Activated naive CD8-positive, alpha-beta T cell treated with anti-CD3 and anti-CD28 coated beads, Interleukin-2, amount 50 U/mL, for 24 hours (primary cell): ENCODE results near the gene TES.

ENCODE experiments used
- ATAC-seq: fragments of 150-1000 bp; cut with Tn5 transposase; one replicate; pipeline ENCODE4 v1.10.0; 2021
- DNase-seq: peaks from one replicate; pipeline ENCODE4 v3.0.0; 2021
- H3K27ac Mint-ChIP-seq: one replicate; pipeline ENCODE4 v1.8.0; 2021; ENCODE audit warnings: mild to moderate bottlenecking, mixed read lengths
- H3K27me3 Mint-ChIP-seq: one replicate; pipeline ENCODE4 v1.8.0; 2021; ENCODE audit warnings: mixed read lengths
- H3K36me3 Mint-ChIP-seq: one replicate; pipeline ENCODE4 v1.8.0; 2021; ENCODE audit warnings: low read depth, mixed read lengths
- H3K4me1 Mint-ChIP-seq: one replicate; pipeline ENCODE4 v1.8.0; 2021; ENCODE audit warnings: mixed read lengths
- H3K4me3 Mint-ChIP-seq: one replicate; pipeline ENCODE4 v1.8.0; 2021; ENCODE audit warnings: mild to moderate bottlenecking, moderate library complexity, mixed read lengths
- H3K9me3 Mint-ChIP-seq: one replicate; pipeline ENCODE4 v1.8.0; 2021; ENCODE audit warnings: mixed read lengths

TES gene

DNA sequence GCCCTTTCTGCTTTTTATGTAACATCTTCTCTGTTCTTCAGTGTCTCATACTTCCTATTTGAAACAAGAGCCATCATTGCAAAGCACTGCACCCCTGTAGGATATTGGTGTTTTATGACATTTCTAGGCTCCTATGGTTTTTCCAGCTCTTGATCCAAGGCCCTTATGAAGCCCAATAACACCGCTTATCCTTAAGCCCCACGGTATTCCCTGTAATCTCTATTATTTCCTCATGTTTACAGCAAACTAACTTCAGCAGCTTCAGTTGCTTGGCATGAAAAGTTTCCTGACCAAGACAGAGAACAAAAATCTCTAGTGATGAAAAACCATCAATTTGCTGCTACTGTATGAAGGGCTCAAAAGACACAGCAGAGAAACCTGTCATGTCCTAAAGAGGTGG is 34.1 kb upstream of the TES start:
- Mint-ChIP-seq H3K36me3 (no peaks in the 10 kb centered on the region), H3K4me1 (no peaks in the 10 kb centered on the region), H3K9me3 (no peaks in the 10 kb centered on the region), H3K4me3 (no peak overlapping the region), H3K27me3 (peaks cover 2% of the 10 kb centered on the region), H3K27ac (no peak overlapping the region)
- ATAC-seq: no peak
- no peak for DNase-seq

DNA sequence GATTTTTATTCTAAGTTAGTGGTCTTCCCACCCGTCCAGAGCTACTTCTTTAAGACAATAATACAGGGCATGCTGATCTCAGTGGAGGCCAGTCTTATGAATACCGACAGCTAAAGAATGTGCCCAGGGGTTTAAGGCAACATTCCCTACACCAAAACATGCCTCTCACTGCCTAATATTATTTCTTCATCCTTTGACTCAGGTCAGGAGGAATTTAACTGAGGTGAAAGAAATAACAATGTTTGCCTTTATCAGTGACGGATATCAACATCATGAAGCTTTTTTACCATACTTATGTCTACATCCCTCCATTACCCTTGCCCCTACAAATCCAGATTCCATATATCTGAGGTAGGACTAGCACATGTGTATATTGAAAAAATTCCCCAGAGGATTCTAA is 33.3 kb upstream of the TES start:
- ATAC-seq (no peak), DNase-seq (no peak)
- no peak overlapping the region for H3K4me3 Mint-ChIP-seq

DNA sequence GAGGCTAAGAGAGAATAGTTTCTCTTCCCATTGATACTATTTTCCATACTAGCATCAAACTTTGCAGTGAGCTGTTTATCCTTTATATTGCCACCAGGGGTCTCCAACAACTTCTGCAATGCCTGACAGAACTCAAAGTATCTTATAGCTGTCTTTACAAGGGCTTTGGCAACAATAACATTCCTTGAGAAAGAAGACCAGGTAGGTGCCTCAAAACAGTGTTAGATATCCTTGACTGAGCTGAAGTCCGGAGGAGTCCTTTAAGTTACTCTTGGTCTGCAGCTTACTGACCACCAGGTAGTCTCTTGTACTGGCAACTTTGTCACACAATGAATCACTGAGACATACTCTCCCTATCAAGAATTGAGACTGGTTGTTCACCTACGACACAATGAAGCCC is 30.0 kb upstream of the TES start:
- ATAC-seq: peak; percentile 68
- Mint-ChIP-seq H3K4me3 (no peak overlapping the region), H3K36me3 (no peaks in the 10 kb centered on the region), H3K27ac (no peak overlapping the region), H3K9me3 (no peaks in the 10 kb centered on the region), H3K4me1 (no peaks in the 10 kb centered on the region), H3K27me3 (no peaks in the 10 kb centered on the region)
- no peak for DNase-seq

More for the DNA sequence above, 33.3 kb upstream of the TES start:
- Mint-ChIP-seq H3K9me3 (no peaks in the 10 kb centered on the region), H3K27me3 (no peaks in the 10 kb centered on the region), H3K36me3 (no peaks in the 10 kb centered on the region), H3K27ac (no peak overlapping the region), H3K4me1 (no peaks in the 10 kb centered on the region)

DNA sequence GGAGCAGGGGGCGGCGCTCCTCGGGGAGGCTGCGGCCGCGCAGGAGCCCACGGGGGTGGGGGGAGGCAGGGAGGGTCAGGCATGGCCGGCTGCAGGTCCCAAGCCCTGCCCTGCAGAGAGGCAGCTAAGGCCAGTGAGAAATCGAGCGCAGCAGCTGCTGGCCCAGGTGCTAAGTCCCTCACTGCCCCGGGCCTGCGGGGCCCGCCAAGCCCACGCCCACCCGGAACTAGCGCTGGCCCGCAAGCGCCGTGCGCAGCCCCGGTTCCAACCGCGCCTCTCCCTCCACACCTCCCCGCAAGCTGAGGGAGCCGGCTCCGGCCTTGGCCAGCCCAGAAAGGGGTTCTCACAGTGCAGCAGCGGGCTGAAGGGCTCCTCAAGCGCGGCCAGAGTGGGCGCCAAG is 28.3 kb upstream of the TES start:
- no peak for ATAC-seq

DNA sequence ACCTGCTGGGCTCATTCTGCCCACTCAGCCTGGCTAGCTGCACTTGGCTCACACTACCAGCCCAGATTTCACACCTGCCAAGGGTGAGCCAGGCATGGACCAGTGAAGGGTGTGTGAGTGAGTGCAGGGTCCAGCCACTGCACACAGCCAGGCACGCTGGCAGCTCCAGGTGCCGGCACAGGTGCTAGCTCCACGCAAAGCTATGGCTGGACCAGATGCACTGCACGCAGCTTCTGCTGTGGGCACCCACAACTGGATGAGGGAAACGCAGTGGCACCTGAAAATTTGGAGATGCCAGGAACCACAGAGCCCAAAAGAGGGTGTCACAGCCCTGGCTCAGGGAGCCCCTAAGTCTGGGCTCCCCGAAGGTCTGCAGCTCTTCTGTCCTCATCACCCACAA is 24.9 kb upstream of the TES start:
- Mint-ChIP-seq H3K36me3 (peaks cover 2% of the 10 kb centered on the region), H3K4me1 (no peaks in the 10 kb centered on the region), H3K27me3 (no peaks in the 10 kb centered on the region), H3K9me3 (peaks cover 14% of the 10 kb centered on the region), H3K4me3 (no peak overlapping the region), H3K27ac (no peak overlapping the region)
- DNase-seq (no peak), ATAC-seq (no peak)

More for the DNA sequence above, 28.3 kb upstream of the TES start:
- DNase-seq: no peak
- H3K27me3 Mint-ChIP-seq: no peaks in the 10 kb centered on the region
- H3K4me1 Mint-ChIP-seq: no peaks in the 10 kb centered on the region
- no peak overlapping the region for H3K27ac Mint-ChIP-seq
- H3K36me3 Mint-ChIP-seq: no peaks in the 10 kb centered on the region
- H3K4me3 Mint-ChIP-seq: no peak overlapping the region
- H3K9me3 Mint-ChIP-seq: peaks cover under 1% of the 10 kb centered on the region

DNA sequence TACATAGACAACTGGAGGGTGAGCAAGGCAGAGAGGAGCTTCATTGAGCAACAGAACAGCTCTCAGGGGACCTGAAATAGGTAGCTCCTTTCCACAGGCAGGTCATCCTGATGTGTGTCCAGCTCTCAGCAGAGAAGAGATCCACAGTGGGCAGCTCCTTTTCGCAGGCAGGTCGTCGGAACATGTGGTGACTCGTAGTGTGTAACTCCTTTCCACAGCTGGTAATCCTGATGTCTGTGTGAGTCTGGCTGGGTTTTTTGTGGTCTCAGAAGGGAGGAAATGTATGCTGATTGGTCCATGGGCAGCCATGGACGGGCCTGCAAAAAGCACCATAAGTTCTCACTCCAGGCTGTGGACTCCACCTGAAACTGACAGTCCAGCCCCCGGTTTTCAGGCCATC is 24.4 kb upstream of the TES start:
- ATAC-seq (no peak), DNase-seq (no peak)
- H3K36me3 Mint-ChIP-seq: peaks cover 2% of the 10 kb centered on the region
- no peak overlapping the region for H3K4me3 Mint-ChIP-seq
- no peaks in the 10 kb centered on the region for H3K27me3 Mint-ChIP-seq
- H3K4me1 Mint-ChIP-seq: no peaks in the 10 kb centered on the region
- H3K27ac Mint-ChIP-seq: no peak overlapping the region
- H3K9me3 Mint-ChIP-seq: peaks cover 14% of the 10 kb centered on the region

DNA sequence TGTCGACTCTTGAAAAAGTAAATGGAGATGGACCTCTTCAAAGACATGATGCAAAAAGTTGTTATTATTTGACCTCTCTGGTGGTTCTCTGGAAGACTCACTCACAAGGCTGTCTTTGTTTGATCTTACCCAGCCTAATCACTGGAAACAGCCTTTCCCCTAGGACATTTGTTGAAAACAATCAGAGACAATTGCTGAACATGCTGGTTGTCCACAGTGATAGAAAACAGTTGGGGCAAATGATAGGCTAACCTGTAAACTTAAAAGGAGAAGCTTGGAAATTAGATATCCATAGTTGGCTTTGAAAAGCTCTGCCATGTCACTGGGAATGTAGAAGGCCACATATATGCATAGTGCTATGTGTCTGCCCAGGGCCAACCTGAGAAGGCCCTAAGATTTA is 22.9 kb upstream of the TES start:
- H3K4me3 Mint-ChIP-seq: no peak overlapping the region
- H3K36me3 Mint-ChIP-seq: peaks cover 2% of the 10 kb centered on the region
- DNase-seq (no peak), ATAC-seq (no peak)
- H3K4me1 Mint-ChIP-seq: no peaks in the 10 kb centered on the region
- H3K27ac Mint-ChIP-seq: no peak overlapping the region
- H3K9me3 Mint-ChIP-seq: peaks cover 14% of the 10 kb centered on the region
- H3K27me3 Mint-ChIP-seq: no peaks in the 10 kb centered on the region

DNA sequence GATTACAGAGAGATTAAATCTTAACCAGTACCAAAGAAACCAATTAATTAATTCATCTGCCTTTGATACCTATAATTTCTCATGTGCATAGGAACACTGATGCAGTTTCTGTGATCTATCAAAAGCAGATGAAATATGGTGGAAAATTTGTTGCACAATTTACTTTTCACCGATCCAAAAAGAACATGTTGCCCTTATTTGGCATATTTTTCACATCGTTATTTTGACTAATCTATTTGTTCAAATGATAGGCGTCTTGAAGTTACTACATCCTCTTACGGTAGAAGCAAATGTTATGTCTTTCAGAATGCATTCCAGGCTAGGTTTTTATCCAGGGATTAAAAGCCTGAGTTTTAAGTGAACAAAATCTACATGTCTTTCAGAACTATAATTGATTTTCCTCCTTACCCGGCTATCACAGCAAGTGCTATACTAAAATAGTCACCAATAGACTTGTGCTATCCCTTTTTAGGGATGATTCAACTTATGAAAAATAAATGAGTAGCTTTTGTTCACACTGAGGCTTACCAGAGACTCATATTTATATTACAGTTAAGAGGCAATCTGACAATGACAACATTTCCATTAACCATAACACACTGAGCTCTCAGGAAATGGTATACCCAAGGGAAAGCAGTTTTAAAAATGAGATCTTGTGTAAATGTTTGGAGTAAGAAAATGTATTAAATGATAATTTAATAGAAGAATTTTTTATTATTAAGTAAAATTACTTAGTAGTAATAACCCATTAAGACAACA is 16.8 kb upstream of the TES start:
- H3K36me3 Mint-ChIP-seq: no peaks in the 10 kb centered on the region

DNA sequence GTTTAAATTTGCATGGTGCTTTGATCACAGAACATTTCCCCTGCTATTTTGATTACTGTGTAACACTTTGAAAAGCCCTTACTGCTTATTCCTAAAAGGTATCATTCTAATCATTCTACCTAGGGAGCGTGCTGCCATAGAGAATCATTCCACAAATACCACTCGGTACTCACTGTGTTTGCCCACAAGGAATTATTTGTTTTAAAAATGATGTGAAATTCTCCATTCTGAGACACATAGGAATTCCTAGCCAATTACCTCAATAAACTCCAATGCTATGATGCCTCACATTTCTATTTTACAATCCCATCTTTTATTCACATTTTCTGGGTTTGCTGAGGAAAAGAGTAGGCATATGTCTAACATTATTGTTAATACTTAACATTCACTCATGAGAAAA is 16.2 kb upstream of the TES start:
- ATAC-seq (no peak), DNase-seq (no peak)
- Mint-ChIP-seq H3K4me3 (no peak overlapping the region), H3K4me1 (no peaks in the 10 kb centered on the region), H3K36me3 (no peaks in the 10 kb centered on the region), H3K27ac (no peak overlapping the region), H3K9me3 (no peaks in the 10 kb centered on the region), H3K27me3 (no peaks in the 10 kb centered on the region)

More for the DNA sequence above, 16.8 kb upstream of the TES start:
- Mint-ChIP-seq H3K9me3 (no peaks in the 10 kb centered on the region), H3K27me3 (no peaks in the 10 kb centered on the region), H3K4me3 (no peak overlapping the region), H3K27ac (no peak overlapping the region), H3K4me1 (no peaks in the 10 kb centered on the region)
- DNase-seq: no peak
- no peak for ATAC-seq

DNA sequence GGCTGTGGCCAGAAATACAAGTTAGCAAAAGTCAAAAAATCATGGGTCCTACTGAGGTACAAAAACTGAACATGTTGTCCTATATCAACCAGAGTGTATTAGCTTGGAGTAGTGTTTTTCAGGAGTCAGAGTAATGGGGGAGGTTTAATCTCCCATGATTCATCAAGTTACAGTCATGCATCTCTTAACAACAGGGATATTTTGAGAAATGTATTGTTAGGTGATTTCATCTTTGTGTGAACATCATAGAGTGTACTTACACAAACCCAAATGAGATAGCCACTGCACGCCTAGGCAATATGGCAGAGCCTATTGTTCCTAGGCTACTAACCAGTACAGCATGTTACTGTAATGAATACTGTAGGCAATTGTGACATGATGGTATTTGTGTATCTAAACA is 14.9 kb upstream of the TES start:
- no peaks in the 10 kb centered on the region for H3K4me1 Mint-ChIP-seq
- H3K27me3 Mint-ChIP-seq: no peaks in the 10 kb centered on the region
- H3K9me3 Mint-ChIP-seq: no peaks in the 10 kb centered on the region
- no peak overlapping the region for H3K4me3 Mint-ChIP-seq
- DNase-seq (no peak), ATAC-seq (no peak)
- no peak overlapping the region for H3K27ac Mint-ChIP-seq
- no peaks in the 10 kb centered on the region for H3K36me3 Mint-ChIP-seq

DNA sequence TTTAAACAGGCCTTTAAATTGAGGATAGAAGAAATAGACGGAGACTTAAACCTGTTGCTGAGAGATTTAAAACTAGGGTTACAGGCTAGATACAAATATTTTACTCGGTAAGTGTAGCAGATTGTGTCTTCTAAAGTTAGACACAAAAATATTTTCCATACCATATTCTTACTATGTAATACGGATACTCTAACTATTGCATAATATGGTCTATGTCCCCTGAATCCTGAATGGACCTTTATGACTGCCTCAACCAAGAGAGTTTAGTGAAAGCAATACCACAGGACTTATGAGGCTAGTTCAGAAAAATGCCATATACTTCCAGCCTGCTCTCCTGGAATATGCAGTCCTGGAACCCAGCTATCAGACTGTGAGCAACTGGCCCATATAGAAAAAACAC is 13.4 kb upstream of the TES start:
- DNase-seq (no peak), ATAC-seq (no peak)
- Mint-ChIP-seq H3K4me3 (no peak overlapping the region), H3K4me1 (no peaks in the 10 kb centered on the region), H3K9me3 (no peaks in the 10 kb centered on the region), H3K27me3 (no peaks in the 10 kb centered on the region), H3K36me3 (no peaks in the 10 kb centered on the region), H3K27ac (no peak overlapping the region)

DNA sequence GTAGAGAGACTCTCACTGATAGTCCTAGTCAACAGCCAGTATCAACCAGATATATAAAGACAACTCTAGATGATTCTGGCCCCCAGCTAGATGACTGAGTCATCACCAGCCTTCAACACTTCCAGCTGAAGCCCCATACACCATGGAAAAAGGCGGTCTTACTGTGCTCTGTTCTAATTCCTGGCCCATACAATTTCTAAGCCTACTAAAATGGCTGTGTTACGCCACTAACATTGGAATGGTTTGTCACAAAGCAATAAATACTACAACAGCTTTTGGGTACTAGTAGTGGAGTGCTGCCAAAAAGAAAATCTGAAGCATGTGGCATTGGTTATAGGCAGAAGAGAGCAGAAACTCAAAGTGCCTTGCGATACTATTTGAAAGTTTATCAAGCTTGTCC is 13.0 kb upstream of the TES start:
- H3K36me3 Mint-ChIP-seq: no peaks in the 10 kb centered on the region
- H3K27ac Mint-ChIP-seq: no peak overlapping the region
- no peaks in the 10 kb centered on the region for H3K9me3 Mint-ChIP-seq
- H3K4me3 Mint-ChIP-seq: no peak overlapping the region
- DNase-seq: no peak
- H3K27me3 Mint-ChIP-seq: no peaks in the 10 kb centered on the region
- no peaks in the 10 kb centered on the region for H3K4me1 Mint-ChIP-seq
- no peak for ATAC-seq

DNA sequence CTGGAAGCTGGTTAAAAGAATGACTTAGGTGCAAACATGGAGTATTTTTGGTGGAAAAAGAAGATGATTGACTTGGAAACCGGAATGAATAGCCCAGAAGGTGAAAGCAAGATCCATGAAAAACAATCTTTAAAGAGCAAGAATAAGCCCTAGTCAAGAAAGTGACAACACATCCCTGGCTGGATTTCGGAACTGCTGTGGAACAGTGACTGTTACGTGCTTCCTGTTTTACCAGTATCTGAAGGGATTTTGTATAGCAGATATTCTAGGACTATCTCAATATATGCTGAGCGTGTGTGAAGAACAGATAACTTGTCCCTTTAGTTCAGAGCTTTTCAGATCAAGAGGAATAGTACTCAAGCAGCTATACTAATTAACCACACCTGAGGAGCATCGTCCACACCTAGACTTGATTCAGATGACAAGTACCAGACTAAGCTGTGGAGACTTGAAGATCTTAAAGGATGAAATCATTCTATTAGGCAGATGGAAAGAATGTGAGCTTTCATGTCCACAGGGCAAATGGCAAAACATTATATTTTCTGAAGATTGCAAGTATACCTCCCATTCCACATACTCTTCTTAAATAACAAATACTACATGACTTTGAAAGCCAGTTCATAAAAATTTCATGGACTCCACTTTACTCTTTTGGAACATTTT is 11.5 kb upstream of the TES start:
- Mint-ChIP-seq H3K27ac (no peak overlapping the region), H3K27me3 (no peaks in the 10 kb centered on the region), H3K4me3 (no peak overlapping the region), H3K36me3 (no peaks in the 10 kb centered on the region), H3K4me1 (no peaks in the 10 kb centered on the region), H3K9me3 (no peaks in the 10 kb centered on the region)
- no peak for DNase-seq
- no peak for ATAC-seq

DNA sequence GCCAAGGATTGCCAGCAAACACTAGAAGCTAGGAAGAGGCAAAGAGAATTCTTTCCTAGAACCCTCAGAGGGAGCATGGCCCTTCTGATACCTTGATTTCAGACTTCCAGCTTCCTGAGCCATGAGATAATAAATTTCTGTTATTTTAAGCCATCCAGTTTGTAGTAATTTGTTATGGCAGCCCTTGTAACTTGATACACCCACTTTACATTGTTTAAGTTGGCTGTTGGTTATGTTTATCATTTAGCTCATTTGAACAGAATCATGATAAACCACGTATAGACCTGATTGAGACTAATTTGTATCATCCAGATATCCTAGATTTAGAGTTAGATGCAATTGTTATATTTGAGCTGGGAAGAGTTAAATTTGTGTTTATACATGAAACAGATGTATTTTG is 9.4 kb upstream of the TES start:
- no peaks in the 10 kb centered on the region for H3K4me1 Mint-ChIP-seq
- DNase-seq (no peak), ATAC-seq (no peak)
- H3K27me3 Mint-ChIP-seq: no peaks in the 10 kb centered on the region
- H3K9me3 Mint-ChIP-seq: no peaks in the 10 kb centered on the region
- no peaks in the 10 kb centered on the region for H3K36me3 Mint-ChIP-seq
- no peak overlapping the region for H3K27ac Mint-ChIP-seq
- no peak overlapping the region for H3K4me3 Mint-ChIP-seq

DNA sequence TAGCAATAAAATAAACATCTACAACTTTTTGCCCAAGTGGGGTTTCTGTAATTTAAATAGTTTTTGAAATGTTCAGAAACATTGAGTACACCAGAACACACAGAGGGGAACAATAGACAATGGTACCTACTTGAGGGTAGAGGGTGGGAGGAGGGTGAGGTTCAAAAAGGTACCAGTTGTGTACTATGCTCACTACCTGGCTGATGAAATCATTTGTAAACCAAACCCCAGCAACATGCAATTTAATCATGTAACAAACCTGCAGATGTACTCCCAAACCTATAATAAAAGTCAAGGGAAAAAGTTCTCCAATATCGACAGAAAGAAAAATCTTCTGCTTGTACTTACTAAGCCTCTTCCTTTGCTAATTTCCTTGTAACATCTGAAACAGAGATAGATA is 4.2 kb upstream of the TES start:
- no peak overlapping the region for H3K4me3 Mint-ChIP-seq
- peaks cover 2% of the 10 kb centered on the region for H3K36me3 Mint-ChIP-seq
- no peaks in the 10 kb centered on the region for H3K9me3 Mint-ChIP-seq
- no peaks in the 10 kb centered on the region for H3K27me3 Mint-ChIP-seq
- no peak for ATAC-seq
- DNase-seq: no peak
- no peak overlapping the region for H3K27ac Mint-ChIP-seq
- peaks cover 9% of the 10 kb centered on the region for H3K4me1 Mint-ChIP-seq
